ENCODE measurements around the gene GATAD2B.

GATAD2B gene

DNA sequence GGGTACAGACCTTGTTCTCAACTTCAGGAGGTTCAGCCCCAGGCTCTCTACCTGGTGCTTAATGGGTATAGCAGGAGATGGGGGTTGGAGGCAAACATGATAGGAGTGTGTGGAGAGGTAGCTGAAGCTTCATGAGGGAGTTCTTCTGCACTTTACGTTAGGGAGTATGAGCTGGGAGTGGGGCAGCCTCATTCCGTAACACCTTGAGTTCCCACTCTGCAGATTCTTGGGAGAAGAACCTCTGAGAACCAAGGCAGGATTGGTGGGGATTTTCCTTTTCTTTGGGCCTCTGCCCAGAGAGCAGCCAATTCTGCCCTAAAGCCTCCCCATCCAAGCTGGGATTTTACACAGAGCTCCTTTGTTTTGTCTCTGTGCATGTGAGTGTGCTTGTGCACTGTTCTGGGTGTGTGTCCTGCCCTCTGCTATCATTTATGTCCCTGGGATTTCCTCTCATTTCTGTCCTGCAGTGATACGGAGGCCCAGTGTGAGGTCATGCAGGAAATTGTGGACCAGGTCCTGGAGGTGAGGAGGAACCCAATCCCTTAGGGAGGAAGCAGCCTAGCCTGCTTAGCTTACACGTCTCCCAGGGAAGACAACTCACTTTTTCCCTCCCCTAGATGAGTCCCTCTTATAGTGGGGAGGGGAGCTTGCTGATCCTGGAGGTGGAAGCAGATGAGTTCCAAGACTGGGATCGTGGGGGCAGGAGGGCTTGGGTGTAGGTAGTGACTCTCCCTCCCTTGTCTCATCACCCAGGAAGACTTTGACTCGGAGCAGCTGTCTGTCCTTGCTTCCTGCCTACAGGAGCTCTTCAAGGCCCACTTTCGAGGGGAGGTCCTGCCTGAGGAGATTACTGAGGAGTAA lies 159.2 kb downstream of the GATAD2B start:
- DNase-seq (ENCODE audit: low spot score) = no peak

GRCh38 chr1:153760440-153760839 lies 162.3 kb downstream of the GATAD2B start:
- no peak for DNase-seq (ENCODE audit: low spot score)

Small RNAs within 50 kb of the gene (small RNA-seq; reads per million reads assigned to genes)
- 0 to 0.04 reads per million in 2 experiments for gene AL831737.1
- gene MIR6737 = 0.03 to 0.04 reads per million in 2 experiments
- gene RF00019 = 0 reads per million in 2 experiments
